Tibial nerve (tissue), 3 donors: ENCODE results near the gene UBE2R2.

Source experiments
- POLR2A ChIP-seq, 2 donors: fragments of 450-650 bp; IDR thresholded peaks; one replicate each; pipeline ENCODE4 v1.6.1; 2017; ENCODE audit warnings: antibody characterized with exemption in 2 of 2, mild to moderate bottlenecking in 2 of 2, moderate library complexity in 2 of 2
- TF ChIP-seq, protein P1 (sequence below), 5 experiments: fragments of 200-600 bp in 3 of 5; fragments of 450-650 bp in 2 of 5; sonication (generic) in 3 of 5; IDR thresholded peaks; one replicate each; pipeline ENCODE4 v1.5.1; 2016 to 2019; ENCODE audit warnings: antibody characterized with exemption in 5 of 5, mild to moderate bottlenecking in 3 of 5, moderate library complexity in 2 of 5

GRCh38 chr9:33905137-33905536, 88.2 kb downstream of the UBE2R2 start:
- TF ChIP-seq, protein P1, sequence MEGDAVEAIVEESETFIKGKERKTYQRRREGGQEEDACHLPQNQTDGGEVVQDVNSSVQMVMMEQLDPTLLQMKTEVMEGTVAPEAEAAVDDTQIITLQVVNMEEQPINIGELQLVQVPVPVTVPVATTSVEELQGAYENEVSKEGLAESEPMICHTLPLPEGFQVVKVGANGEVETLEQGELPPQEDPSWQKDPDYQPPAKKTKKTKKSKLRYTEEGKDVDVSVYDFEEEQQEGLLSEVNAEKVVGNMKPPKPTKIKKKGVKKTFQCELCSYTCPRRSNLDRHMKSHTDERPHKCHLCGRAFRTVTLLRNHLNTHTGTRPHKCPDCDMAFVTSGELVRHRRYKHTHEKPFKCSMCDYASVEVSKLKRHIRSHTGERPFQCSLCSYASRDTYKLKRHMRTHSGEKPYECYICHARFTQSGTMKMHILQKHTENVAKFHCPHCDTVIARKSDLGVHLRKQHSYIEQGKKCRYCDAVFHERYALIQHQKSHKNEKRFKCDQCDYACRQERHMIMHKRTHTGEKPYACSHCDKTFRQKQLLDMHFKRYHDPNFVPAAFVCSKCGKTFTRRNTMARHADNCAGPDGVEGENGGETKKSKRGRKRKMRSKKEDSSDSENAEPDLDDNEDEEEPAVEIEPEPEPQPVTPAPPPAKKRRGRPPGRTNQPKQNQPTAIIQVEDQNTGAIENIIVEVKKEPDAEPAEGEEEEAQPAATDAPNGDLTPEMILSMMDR (IDR thresholded peaks at IDR 0.05), result no peak
- no peak for TF ChIP-seq POLR2A (IDR thresholded peaks at IDR 0.05)
